Stimulated activated CD4-positive, alpha-beta T cell treated with anti-CD3 and anti-CD28 coated beads, Interleukin-4, amount 100 ng/mL, for 1 hour (primary cell): ENCODE data around the gene PTPRS.

ENCODE experiments used
- DNase-seq: peaks from one replicate; pipeline ENCODE4 v3.0.0-alpha.2; 2020

The PTPRS gene

GRCh38 chr19:5354403-5354802 is 13.8 kb upstream of the PTPRS start:
- DNase-seq, result peak; percentile 18

GRCh38 chr19:5352229-5352763 is 11.7 kb upstream of the PTPRS start:
- no peak for DNase-seq

- no peak for DNase-seq
These were observed 11.2 kb upstream of the PTPRS start for GRCh38 chr19:5351731-5352228.

GRCh38 chr19:5349041-5349440 is 8.4 kb upstream of the PTPRS start:
- no peak for DNase-seq

- DNase-seq, result no peak
These were observed 5.3 kb upstream of the PTPRS start for GRCh38 chr19:5345895-5346386.

- DNase-seq, result no peak
These were observed 3.2 kb upstream of the PTPRS start for GRCh38 chr19:5343848-5344247.

- DNase-seq, result no peak
These were observed 2.1 kb upstream of the PTPRS start for GRCh38 chr19:5342573-5343201.

GRCh38 chr19:5341981-5342380 is 1.4 kb upstream of the PTPRS start:
- no peak for DNase-seq

- no peak for DNase-seq
These were observed 822 bp upstream of the PTPRS start for GRCh38 chr19:5341448-5341820.

- DNase-seq, result no peak
These were observed 519 bp downstream of the PTPRS start for GRCh38 chr19:5339950-5340636.

GRCh38 chr19:5339198-5339949 is 1.2 kb downstream of the PTPRS start:
- DNase-seq, result no peak

GRCh38 chr19:5338656-5339197 is 1.9 kb downstream of the PTPRS start:
- DNase-seq, result no peak

GRCh38 chr19:5337708-5338655 is 2.6 kb downstream of the PTPRS start:
- no peak for DNase-seq

GRCh38 chr19:5337126-5337525 is 3.5 kb downstream of the PTPRS start:
- no peak for DNase-seq

- DNase-seq, result no peak
These were observed 4.2 kb downstream of the PTPRS start for GRCh38 chr19:5336195-5336965.

GRCh38 chr19:5335593-5335992 is 5.0 kb downstream of the PTPRS start:
- DNase-seq, result no peak

- DNase-seq, result no peak
These were observed 5.7 kb downstream of the PTPRS start for GRCh38 chr19:5334824-5335500.

GRCh38 chr19:5334366-5334739 is 6.3 kb downstream of the PTPRS start:
- no peak for DNase-seq

- DNase-seq, result no peak
These were observed 6.8 kb downstream of the PTPRS start for GRCh38 chr19:5333581-5334365.

- no peak for DNase-seq
These were observed 8.1 kb downstream of the PTPRS start for GRCh38 chr19:5332501-5332900.
